Measurements from ENCODE around the gene TRAPPC2L.

TRAPPC2L gene

GRCh38 chr16:88894681-88895300 is 37.9 kb downstream of the TRAPPC2L start:
- Histone ChIP-seq H3K27me3 (peaks cover 0 to 7% of the 10 kb centered on the region in 2 donors), H3K27ac (no peak overlapping the region), H3K9me3 (no peaks in the 10 kb centered on the region), H3K36me3 (no peaks in the 10 kb centered on the region), H3K4me3 (no peak overlapping the region), H3K4me1 (no peaks in the 10 kb centered on the region)
- intact Hi-C loops (cut with DNase I; ENCODE audit: low total_unique reads) = no loop called here
- DNase-seq = no peak
- TF ChIP-seq CTCF (IDR thresholded peaks at IDR 0.05) = no peak

- no peak overlapping the region for H3K4me3 ChIP-seq
- intact Hi-C loops (cut with DNase I; ENCODE audit: low total_unique reads) = no loop called here
- H3K27me3 ChIP-seq = peaks cover 0 to 7% of the 10 kb centered on the region in 2 donors
- H3K4me1 ChIP-seq = no peaks in the 10 kb centered on the region
- H3K9me3 ChIP-seq = no peaks in the 10 kb centered on the region
- no peaks in the 10 kb centered on the region for H3K36me3 ChIP-seq
- no peak overlapping the region for H3K27ac ChIP-seq
- DNase-seq = no peak
- no peak for TF ChIP-seq CTCF (IDR thresholded peaks at IDR 0.05)
Measured at GRCh38 chr16:88895335-88895734, 38.4 kb downstream of the TRAPPC2L start.

DNA sequence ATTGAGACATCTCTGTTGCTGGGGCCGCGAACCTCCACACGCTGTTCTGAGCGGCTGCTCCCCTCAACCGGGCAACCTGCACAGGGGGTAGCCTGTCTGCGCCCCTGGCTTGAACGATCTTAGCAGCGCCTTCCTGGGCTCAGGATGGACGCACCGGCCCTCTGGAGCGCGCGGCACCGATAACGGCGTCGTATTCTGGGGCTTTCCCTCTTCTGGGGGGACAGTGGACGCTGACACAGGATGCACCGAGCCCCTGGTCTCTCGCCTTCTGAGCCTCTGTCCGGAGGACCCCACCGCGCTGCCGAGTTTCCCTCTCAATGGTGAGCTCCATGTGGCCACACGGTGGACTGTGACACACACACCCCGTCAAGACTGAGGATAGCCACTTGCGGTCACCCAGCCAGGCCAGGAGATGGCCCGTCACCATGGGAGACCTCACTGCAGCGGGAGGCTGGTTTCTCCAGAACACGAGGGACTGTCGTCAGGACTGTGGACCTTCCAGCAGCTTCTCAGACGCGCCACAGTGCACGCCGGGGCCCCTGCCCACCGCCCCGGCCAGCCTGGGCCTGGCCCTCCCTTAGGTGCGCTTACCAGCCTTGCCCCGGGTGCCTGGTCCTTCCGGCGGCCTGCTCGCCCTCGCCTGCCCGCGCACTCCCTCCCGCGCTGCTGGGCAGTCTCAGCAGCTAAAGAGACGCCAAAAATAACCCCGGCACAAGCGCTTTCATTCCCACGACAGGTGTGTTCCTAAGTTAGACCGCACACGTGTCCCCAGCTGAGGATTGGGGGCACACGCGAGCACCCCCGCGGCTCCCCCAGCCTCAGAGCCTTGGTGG is 39.5 kb downstream of the TRAPPC2L start:
- Histone ChIP-seq H3K9me3 (no peaks in the 10 kb centered on the region), H3K27ac (no peak overlapping the region), H3K27me3 (peaks cover 0 to 14% of the 10 kb centered on the region in 2 donors), H3K4me3 (no peak overlapping the region), H3K36me3 (no peaks in the 10 kb centered on the region), H3K4me1 (no peaks in the 10 kb centered on the region)
- intact Hi-C loops (cut with DNase I; ENCODE audit: low total_unique reads) = no loop called here
- no peak for TF ChIP-seq CTCF (IDR thresholded peaks at IDR 0.05)
- no peak for DNase-seq

DNA sequence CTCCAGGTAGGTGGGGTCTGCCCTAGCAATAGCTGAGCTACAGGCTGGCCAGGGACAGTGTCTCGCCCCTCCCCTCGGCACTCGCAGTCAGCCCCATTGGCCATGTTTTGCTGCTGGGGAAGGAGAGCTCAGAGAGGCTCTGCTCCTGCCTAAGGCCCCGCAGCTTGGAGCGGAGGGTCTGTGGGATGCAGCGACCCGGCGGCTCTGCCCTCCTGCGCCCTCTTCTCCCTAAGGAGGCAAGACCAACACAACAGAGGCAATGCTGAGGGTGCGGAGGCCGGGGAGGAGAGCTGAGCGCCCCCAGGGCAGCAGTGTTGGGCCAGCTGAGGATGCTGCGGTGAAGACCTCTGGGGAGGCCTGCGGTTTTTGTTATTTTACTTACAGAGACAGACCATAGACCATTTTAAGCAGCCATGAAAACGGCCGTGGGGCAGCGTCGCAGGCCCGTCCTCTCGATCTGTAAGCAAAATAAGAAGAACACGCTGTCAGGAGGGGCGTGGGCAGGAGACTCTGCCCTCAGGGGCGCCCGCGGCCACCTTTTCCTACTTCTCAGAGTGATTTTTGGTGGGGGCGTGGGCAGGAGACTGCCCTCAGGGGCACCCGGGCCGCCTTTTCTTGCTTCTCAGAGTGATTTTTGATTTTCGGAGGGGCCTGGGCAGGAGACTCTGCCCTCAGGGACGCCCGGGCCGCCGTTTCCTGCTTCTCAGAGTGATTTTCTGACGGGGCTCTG is 40.9 kb downstream of the TRAPPC2L start:
- Histone ChIP-seq H3K4me1 (no peaks in the 10 kb centered on the region), H3K27ac (no peak overlapping the region), H3K27me3 (peaks cover 0 to 11% of the 10 kb centered on the region in 2 donors), H3K36me3 (no peaks in the 10 kb centered on the region), H3K4me3 (no peak overlapping the region), H3K9me3 (no peaks in the 10 kb centered on the region)
- DNase-seq = no peak
- TF ChIP-seq CTCF (IDR thresholded peaks at IDR 0.05) = no peak
- intact Hi-C loops (cut with DNase I; ENCODE audit: low total_unique reads) = no loop called here

DNA sequence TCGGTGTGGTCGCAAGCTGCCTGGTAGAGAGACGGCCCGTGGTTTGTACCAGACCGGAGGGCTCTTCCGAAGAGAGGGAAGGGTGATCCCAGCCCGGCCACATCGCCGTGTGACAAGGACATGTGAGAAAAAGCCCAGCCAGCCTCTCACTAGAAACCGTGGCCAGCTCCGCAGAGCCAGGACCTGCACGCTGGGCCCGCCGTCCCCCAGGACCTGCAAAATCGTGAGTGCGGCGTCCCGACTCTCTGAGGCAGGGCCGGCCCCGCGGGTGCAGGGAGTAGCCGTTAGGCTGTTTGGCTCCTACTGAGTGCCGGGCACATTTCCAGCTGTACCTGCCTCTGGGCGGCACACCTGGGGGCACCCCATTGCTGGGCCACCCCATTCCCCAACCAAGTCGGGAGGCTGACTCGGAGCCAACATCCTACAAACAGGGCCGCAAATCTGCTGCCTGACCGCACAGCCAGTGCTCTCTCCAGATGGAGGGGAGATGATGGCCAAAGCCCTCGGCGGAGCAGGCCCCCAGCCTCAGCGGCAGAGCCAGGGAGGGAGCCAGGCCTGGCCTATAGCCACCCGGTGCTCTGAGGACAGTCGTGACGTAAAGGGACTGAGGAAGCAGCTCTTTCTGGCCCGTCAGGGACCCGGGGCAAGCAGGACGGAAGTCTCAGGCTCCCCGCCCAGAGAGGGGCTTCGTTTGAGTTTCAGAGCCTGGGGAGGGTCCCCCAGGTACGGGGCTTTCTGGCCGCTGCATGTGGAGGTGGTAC is 43.2 kb downstream of the TRAPPC2L start:
- Histone ChIP-seq H3K27ac (no peak overlapping the region), H3K4me1 (no peaks in the 10 kb centered on the region), H3K27me3 (peaks cover 0 to 20% of the 10 kb centered on the region in 2 donors), H3K9me3 (no peaks in the 10 kb centered on the region), H3K36me3 (no peaks in the 10 kb centered on the region), H3K4me3 (no peak overlapping the region)
- intact Hi-C loops (cut with DNase I; ENCODE audit: low total_unique reads) = no loop called here
- DNase-seq = no peak
- no peak for TF ChIP-seq CTCF (IDR thresholded peaks at IDR 0.05)
